Endometrium (tissue), 2 donors: Measurements from ENCODE around the gene HDAC7.

ENCODE experiments used
- FAIRE-seq: peaks from 2 replicates; lab custom pipeline; 2012; peaks lifted over from hg19 to GRCh38; lab: Jason Lieb, UNC
- donor health status: control.
- donor health status: control.

Gene HDAC7

DNA sequence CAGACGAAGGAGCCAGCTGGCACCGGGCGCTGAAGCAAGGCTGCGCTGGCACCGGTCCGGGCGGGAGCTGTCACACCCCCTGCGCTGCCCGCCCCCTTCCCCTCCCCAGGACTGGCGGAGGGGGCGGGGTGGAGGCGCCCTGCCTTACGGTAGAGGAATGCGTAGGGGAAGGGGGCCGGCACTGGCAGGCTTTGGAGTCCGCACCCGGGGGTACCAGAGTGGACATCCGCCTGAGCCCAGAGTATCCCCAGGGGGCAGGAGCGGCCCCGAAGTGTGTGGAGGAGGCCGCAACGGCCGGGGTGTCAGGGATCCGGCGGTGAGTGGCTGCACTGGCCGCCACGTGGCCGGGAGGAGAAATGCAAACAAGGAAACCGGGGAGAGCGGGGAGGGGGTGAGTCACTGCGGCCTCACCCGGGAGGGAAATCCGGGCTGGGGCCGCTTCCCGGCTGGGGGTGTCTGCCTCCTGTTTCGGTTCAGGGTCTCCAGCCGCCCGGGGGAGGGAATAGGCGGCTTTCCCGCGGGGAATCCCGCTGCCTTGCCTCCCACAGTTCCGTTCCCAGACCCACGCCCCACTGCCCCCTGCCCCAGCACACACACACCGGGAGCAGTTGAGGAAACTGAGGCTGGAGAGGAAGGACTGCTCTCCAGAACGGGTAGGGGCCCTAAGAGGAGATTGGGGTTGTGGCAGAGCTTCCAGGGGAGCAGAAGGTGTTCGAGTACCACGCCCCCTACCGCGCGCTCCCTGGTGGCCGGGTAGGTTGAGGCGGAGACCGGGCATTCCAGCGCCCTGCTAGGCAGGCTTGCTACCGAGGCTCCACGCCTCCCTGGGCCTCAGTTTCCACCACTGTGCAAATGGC, 60.6 kb downstream of the HDAC7 start, which contains the start of gene RAPGEF3:
Gene RAPGEF3, minus strand, starts transcription at position 47 of the 857 bp plus-strand sequence. CDS start 324 bp downstream, outside the sequence.
- FAIRE-seq, result no peak

DNA sequence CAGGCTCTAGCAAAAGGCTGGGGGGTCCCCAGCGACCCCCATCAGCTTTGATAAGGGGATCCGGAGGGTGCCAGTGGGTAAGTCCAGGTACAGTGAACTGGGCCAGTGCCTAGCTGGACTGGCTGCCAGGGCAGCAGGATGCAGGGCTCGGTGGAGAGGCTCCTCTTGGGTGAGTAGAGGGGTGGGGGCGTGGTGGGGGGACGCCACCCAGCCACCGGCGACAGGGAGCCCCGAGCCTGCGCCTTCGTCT, 61.2 kb downstream of the HDAC7 start:
- FAIRE-seq, result no peak

DNA sequence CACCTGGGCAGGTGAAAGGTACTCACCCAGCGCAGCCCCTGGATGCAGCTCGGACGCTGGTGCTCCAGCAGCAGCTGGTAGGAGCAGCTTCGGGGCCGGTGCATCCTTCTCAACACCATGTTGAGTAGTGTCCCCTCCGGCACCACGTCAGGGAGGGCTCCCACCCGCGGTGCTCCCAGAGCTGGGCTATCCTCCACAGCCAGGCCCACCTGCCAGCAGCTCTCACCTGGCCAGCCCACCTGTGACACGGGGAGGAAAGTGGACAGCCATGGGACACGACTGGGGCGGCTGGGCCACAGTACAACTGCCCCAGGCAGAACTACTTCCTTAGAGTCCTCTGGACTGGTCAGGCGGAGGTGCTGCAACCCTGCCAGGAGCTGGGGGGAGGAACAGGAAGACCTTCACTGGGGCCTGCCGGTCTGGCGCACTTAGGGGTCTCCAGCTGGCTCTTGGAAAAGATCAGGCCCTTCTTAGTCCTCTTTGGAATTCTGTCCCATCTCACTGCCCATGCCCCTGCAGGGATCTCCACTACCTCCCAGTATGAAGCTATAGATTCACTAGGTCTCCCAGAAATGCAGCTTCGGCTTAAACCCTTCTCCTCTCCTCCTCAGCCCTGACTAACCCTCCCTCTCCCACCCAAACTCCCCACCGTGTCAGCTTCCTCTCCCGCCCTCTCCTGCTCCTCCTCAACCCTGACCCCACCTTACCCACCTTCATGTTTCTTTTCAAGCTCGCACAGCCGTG, 61.7 kb downstream of the HDAC7 start:
- no peak for FAIRE-seq

- no peak for FAIRE-seq
Observed at GRCh38 chr12:47757364-47757839, 62.3 kb downstream of the HDAC7 start.

GRCh38 chr12:47755655-47756562, 63.8 kb downstream of the HDAC7 start:
- FAIRE-seq, result no peak

- no peak for FAIRE-seq
Observed at GRCh38 chr12:47754881-47755280, 64.8 kb downstream of the HDAC7 start.

- FAIRE-seq, result no peak
Observed at GRCh38 chr12:47754126-47754525, 65.6 kb downstream of the HDAC7 start.

DNA sequence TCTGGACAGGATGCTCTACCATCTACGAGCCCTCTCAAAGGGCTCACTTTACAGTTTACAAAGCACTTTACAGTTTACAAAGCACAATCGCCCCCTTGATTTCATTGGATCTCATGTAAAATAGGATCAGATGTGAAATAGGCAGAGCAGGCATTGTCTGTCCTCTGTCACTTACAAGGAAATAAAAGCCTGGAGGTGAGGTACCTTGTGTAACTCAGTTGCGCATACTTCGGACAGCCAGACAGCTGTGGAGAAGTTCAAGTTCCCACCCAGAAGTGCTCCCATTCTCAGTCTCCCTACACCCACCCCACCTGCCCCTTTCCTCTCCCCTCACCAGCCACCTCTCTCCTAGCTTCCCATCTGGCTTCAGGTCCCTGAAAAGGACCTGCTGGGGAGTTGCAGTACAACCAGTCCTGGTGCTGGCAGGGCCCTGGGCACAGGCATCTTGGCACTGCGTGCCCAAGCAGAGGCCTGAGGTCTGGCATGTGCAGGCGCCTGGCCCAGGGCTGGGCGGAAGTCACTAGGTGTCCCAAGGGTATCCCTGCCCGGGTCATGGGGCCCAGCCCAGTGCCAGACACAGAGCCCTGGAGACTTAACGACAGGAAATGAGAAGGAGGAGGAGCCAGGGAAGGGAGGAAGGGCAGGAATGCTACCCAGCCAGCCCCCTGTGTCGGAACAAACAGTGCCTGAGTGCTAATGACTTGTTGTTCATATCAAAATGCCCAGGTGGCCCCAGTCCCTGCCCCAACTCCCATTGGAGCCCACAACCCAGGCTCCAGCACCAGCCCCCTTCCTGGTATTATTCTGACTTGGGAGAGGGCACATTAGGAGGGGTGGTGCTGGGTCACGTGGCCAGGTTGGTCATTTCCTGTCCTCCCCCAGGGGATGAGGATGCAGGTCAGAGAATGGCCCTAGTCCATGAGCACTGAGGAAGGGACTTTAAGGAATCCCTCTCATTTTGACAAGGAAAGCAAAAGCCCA, 66.4 kb downstream of the HDAC7 start:
- no peak for FAIRE-seq

GRCh38 chr12:47752552-47752951, 67.2 kb downstream of the HDAC7 start:
- no peak for FAIRE-seq

DNA sequence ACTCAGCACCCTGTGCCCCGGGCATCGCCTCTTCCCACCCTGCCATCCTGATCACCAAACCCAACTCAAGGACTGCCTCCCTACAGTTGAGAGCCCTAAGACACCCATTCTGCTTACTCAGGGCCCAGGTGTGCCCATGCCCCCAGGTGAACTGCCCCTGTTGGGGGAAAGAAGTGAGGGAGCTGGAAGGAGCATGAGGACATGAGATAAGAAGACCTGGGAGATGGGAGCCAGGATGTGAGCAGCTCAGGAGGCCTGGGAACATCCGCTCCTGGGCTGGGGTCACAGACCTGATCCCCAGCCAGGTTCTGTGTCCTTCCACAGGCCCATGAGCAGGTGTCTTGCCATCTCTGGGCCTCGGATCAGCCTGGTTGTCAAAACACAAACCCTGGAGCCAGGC, 67.6 kb downstream of the HDAC7 start:
- FAIRE-seq, result no peak

- FAIRE-seq, result no peak
Observed at GRCh38 chr12:47751561-47751960, 68.1 kb downstream of the HDAC7 start.

DNA sequence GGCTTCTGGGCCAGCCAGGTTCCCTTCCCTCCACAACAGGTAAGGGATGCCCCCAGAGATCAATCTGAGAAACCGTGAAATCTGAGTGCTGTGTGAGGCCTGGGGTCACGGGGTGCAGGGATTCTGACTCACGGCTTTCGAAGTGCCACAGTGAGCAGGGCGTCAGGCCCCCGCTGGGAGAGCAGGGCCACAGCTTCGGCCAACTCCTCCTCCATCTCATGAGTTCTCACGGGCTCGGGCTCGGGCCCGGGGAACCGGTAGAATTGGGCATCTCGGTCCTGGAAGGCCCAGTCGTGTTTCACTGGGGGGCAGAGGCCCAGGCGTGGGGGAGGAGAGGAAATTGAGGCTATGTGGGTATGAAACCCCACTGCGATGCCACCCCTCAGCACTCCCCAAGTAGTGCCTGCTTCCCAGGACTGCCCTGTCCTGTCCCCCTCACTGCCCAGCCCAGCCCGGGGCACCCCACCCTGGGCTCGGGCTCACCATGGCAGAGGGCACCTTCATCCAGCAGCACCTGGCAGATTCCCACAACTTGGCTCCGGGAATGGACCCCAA, 68.7 kb downstream of the HDAC7 start:
- no peak for FAIRE-seq

DNA sequence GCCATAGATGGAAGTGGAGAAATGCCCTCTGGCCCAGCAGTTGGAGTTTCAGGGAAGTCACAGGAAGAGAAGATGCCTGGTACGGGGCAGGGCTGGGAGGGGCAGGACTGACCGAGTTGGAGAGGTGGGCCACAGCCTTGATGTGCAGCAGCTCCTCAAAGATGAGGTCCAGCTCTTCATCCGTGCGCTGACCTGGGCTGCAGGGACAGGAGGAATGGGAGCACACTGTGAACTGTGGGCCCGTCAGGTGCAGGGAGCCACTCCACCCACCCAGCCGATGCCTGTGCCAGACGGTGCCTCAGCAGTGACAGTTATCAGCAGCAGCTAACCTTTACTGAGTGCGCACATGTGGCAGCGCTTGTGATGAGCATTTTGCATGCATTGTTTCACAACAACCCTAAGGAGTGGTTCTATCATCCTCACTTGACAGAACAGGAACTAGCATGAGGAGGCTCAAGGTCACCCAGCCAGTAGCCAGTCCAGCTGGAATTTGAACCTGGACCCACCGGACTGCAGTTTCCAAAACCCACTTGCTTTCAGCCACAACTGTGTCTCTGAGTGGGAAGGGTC, 69.4 kb downstream of the HDAC7 start:
- FAIRE-seq, result no peak

GRCh38 chr12:47748899-47749298, 70.8 kb downstream of the HDAC7 start:
- no peak for FAIRE-seq

DNA sequence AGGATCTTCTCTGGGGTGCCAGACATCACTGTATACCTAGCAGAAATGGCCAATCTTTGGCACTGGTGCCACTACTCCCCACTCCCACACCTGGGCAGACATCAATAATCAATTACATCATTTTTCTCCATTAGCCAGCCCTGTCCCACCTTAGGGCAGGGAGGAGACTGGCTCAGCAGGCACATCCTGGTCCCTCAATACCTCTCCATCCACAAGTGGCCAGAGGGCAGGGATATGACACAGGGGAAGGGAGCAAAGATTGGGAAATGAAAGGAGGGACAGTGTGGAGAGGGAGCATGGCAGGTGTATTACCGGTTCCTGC, 71.2 kb downstream of the HDAC7 start:
- no peak for FAIRE-seq

DNA sequence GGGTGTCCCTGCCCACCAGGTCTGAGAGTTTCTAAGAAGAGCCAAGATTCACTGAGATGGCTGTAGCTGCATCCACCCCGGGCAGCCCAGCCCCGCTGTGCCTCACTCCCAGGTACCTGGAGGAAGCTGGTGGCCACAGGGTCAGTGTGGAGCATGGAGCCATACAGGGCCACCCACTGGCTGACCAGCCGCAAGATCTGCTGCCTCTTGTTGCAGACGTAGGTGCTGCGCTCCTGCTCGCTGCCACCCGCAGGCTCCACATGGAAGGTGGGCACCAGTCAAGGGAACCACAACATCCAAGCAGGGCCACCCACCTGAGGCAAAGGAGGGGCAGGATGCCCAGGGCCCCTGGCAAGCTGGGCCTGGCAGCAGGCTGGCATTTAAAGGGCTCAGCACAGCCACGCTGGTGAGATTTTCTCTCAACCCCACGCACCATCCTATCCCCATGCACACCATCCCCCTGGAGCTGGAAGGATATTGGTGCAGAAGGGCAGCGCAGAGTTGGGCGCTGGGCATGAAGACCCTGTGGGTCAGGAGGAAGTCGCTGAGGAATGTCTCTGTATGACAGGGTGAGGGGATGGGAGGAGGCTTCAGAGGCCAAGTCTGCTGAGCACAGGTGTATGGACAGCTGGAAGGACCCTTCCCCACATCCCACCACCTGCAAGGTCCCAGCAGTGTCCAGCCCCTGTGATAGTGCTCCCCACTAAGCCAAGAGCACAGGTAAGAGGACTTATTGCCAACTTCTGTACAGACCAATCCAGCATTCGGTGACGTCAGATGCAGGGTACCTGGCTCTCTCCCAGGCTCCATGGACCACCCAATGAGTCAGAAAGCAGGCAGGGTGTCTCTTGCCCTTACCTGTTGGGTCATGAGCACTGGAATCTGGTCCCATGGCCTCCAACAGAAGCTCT, 71.9 kb downstream of the HDAC7 start:
- FAIRE-seq, result no peak

DNA sequence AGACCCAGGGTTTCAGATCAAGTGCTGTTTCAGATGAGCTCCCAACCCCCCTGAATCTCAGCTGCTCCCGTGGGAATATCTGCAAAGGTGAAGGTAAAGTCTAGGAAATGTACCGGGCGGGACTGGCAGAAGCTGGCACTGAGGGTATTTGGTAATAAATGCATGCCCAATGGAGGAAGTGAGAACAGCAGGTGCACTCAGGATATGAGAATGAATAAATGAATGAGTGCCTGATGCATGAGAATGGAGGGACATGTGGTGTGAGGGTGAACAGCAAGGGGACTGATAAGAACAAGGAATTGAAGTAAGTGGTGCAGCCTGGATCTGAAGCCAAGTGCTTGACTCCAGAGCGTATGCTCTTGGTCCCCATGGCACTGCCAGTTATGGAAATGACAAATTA, 72.6 kb downstream of the HDAC7 start:
- no peak for FAIRE-seq

- FAIRE-seq, result no peak
Observed at GRCh38 chr12:47746523-47746922, 73.2 kb downstream of the HDAC7 start.

- FAIRE-seq, result no peak
Observed at GRCh38 chr12:47746073-47746472, 73.6 kb downstream of the HDAC7 start.
